HG03280 (cell line): ENCODE data around the gene SCFD2.

Experiments
- ATAC-seq: cut with Tn5 transposase; IDR thresholded peaks from one replicate; pipeline ENCODE4 v1.9.1; 2021; ENCODE audit warnings: mild to moderate bottlenecking, moderate library complexity; ENCODE audit not compliant: unreplicated experiment

SCFD2 gene

GRCh38 chr4:53118676-53119075 is 247.2 kb downstream of the SCFD2 start:
- ATAC-seq, result no peak

GRCh38 chr4:53116954-53117353 is 248.9 kb downstream of the SCFD2 start:
- no peak for ATAC-seq

- no peak for ATAC-seq
Observed at GRCh38 chr4:53113431-53114225, 252.2 kb downstream of the SCFD2 start.

DNA sequence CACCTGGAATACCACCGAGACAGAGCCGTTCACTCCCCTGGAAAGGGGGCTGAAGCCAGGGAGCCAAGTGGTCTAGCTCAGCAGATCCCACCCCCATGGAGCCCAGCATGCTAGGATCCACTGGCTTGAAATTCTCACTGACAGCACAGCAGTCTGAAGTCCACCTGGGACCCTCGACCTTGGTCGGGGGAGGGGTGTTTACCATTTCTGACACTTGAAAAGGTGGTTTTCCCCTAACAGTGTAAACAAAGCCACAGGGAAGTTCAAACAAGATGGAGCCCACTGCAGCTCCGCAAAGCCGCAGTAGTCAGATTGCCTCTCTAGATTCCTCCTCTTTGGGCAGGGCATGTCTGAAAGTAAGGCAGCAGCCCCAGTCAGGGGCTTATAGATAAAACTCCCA is 260.5 kb downstream of the SCFD2 start:
- no peak for ATAC-seq

- ATAC-seq, result no peak
Observed at GRCh38 chr4:53103481-53103880, 262.4 kb downstream of the SCFD2 start.

GRCh38 chr4:53101191-53101581 is 264.7 kb downstream of the SCFD2 start:
- ATAC-seq, result no peak

DNA sequence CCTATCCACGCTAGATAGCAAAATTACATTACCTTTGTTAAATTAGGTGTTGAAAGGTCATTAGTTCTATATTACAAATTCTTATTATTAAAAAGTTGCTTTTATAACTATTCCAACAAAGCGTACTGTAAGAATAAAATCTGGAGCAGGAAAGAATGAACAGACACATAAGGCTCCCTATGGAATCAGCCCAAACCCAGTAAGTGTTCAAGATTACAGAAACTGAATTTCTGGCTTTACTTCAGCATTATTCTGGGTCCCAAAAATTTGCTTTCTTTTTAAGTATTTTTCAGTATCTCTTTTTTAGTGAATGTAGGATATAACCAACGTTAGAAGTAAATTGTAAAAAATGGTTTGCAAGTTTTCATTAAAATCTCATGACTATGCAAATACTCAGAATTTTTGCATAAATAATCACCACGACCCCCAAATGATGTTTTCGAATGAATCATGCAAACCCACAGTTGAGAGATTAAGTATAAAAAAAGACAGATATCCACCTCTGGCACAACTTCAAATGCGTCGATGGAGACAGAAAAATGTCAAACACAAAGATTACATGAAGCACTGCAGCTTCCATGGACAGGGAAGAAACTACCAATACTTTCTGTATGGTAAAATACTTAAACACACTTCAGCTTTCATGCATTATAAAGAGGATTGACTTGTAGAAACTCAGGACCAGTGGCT is 265.2 kb downstream of the SCFD2 start:
- ATAC-seq, result no peak

GRCh38 chr4:53098681-53099121 is 267.2 kb downstream of the SCFD2 start:
- no peak for ATAC-seq

- no peak for ATAC-seq
Observed at GRCh38 chr4:53094040-53094439, 271.8 kb downstream of the SCFD2 start.

GRCh38 chr4:53089936-53090729 is 275.7 kb downstream of the SCFD2 start:
- no peak for ATAC-seq

DNA sequence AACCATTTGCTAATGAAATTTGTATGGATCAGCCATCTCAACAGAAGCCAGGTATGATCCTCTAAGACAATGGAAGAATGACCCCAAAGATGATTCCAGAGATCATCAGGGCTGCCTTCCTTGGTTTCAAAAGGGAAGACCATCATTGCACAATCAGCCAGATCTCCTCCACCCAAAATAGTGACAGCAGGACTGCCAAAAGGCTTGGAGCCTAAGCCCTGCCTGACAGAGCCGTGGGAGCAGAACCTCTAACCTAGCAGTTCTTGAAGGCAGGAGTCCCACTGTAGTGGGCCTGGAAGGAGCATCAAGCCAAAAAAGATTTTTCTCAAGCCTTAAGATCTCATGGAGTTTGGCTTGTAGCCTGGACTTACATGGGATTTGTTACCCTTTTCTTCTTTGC is 277.7 kb downstream of the SCFD2 start:
- ATAC-seq, result no peak

- no peak for ATAC-seq
Observed at GRCh38 chr4:53076374-53076958, 289.4 kb downstream of the SCFD2 start.

DNA sequence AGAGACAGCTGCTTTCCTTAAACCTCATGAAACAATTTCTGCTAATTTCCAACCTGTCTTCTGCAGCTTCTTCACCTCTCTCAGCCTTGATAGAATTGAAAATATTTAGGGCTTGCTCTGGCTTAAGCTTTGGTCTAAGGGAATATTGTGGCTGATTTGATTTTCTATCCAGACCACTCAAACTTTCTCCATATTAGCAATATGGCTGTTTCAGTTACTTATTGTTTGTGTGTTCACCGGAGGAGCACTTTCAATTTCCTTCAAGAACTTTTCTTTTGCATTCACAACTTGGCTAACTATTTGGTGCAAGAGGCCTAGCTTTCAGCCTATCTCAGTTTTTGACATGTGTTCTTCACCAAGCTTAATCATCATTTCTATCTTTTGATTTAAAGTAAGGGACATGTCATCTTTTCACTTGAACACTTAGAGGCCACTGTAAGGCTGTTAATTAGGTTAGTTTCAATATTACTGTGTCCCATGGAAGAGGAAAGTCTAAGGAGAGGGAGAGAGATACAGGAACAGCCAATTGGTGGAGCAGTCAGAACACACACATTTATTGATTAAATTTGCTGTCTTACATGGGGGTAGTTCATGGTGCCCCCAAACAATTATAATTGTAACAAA is 290.6 kb downstream of the SCFD2 start:
- ATAC-seq, result no peak

GRCh38 chr4:53068755-53069330 is 297.0 kb downstream of the SCFD2 start:
- ATAC-seq, result no peak

DNA sequence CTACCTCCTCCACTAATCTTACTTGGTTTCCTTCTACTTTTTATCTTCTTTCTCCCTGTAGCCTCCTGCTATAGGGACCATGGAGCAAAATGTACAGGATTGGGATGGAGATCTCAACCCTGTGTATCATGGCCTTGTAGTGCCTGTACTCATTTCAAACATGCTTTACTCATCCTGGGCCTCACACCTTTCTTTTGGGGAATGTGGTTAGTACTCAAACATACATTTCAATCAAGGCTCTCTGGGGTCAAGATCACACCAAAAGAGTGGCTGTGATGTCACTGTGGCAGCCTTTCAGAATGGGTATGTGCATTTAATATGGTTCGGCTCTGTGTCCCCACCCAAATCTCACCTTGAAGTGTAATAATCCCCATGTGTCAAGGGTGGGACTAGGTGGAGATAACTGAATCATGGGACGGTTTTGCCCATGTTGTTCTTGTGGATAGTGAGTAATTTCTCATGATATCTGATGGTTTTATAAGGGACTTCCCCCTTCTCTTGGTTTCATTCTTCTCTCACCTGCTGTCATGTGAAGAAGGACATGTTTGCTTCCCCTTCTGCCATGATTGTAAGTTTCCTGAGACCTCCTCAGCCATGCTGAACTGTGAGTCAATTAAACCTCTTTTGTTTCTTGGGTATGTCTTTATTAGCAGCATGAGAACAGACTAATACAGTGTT is 298.6 kb downstream of the SCFD2 start:
- ATAC-seq, result no peak

GRCh38 chr4:53066155-53066554 is 299.7 kb downstream of the SCFD2 start:
- ATAC-seq, result no peak

DNA sequence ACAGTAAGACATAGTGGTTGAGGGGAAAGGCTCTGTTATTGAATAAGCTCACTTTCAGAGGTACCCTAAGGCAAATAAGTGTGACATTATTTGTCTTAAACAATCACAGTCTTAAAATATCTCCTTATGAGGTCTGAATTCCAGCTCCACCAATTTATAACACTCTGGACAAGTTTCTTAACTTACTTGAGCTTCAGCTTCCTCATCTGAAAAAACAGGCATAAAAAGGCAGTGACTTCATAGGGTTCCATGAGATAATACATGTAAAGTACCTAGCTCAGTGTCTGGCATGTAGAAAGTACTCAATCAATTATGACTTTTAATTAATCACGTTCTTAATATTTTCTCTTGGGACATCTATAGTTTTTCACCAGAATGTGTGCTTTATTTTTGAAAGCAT is 301.3 kb downstream of the SCFD2 start:
- ATAC-seq, result no peak

GRCh38 chr4:53061091-53061850 is 304.6 kb downstream of the SCFD2 start:
- no peak for ATAC-seq

GRCh38 chr4:53060278-53060677 is 305.6 kb downstream of the SCFD2 start:
- no peak for ATAC-seq
